Left ventricle myocardium inferior (tissue), 1 donor: Measurements from ENCODE around the gene WDFY4. TPM values are rescaled to one million over a fixed set of nuclear protein-coding genes. Genes with fewer than 3 reads are reported as not detected.

Experiments
- DNase-seq: peaks from one replicate; pipeline ENCODE4 v3.0.0-alpha.2; 2020
- H3K27ac ChIP-seq: fragments of 200-600 bp; replicated peaks from 2 replicates; pipeline ENCODE4 v1.8.0; 2021
- H3K27me3 ChIP-seq: fragments of 200-600 bp; 2 replicates; pipeline ENCODE4 v1.8.0; 2021; ENCODE audit warnings: low read depth
- H3K36me3 ChIP-seq: fragments of 200-600 bp; 2 replicates; pipeline ENCODE4 v1.8.0; 2021
- H3K4me1 ChIP-seq: fragments of 200-600 bp; 2 replicates; pipeline ENCODE4 v1.8.0; 2021
- H3K4me3 ChIP-seq: fragments of 200-600 bp; 2 replicates; pipeline ENCODE4 v1.8.0; 2021; ENCODE audit warnings: mild to moderate bottlenecking, moderate library complexity
- H3K9me3 ChIP-seq: fragments of 200-600 bp; replicated peaks from 2 replicates; pipeline ENCODE4 v1.8.0; 2021
- CTCF ChIP-seq: fragments of 200-600 bp; IDR thresholded peaks from 2 replicates; pipeline ENCODE4 v1.8.0; 2021; ENCODE audit warnings: antibody characterized with exemption, mild to moderate bottlenecking, borderline replicate concordance
- intact Hi-C: fragments of 100-400 bp; cut with micrococcal nuclease; formaldehyde crosslinking; loops from one replicate; pipeline ENCODE4 v1.11.0; 2022
- total RNA-seq: library from RNA; stranded (reverse); fragmentation: NEBNext Ultra II Directional; extraction: Animal tissue kit (Norgen Biotek cat#: 25700); gene quantifications from one replicate; pipeline ENCODE4 v1.2.1, GENCODE V29; 2021
- donor health status: DM: no; HTN: yes; CAD: no; lungs with severe emphysema.

WDFY4 gene
- total RNA-seq, 1 donor from 2014 or later: 1.5 TPM

GRCh38 chr10:48813825-48814224, 129.2 kb downstream of the WDFY4 start:
- DNase-seq: no peak
- no peak overlapping the region for H3K27ac ChIP-seq
- H3K4me1 ChIP-seq: peaks cover 20% of the 10 kb centered on the region
- no peaks in the 10 kb centered on the region for H3K36me3 ChIP-seq
- no peaks in the 10 kb centered on the region for H3K27me3 ChIP-seq
- no peak for TF ChIP-seq CTCF
- H3K4me3 ChIP-seq: no peak overlapping the region
- intact Hi-C loops: no loop called here
- H3K9me3 ChIP-seq: no peaks in the 10 kb centered on the region

- no peak for DNase-seq
- no peaks in the 10 kb centered on the region for H3K27me3 ChIP-seq
- no peaks in the 10 kb centered on the region for H3K36me3 ChIP-seq
- H3K4me3 ChIP-seq: no peak overlapping the region
- no peaks in the 10 kb centered on the region for H3K9me3 ChIP-seq
- no peak overlapping the region for H3K27ac ChIP-seq
- no peak for TF ChIP-seq CTCF
- H3K4me1 ChIP-seq: peaks cover 20% of the 10 kb centered on the region
- intact Hi-C loops: no loop called here
These were observed 130.3 kb downstream of the WDFY4 start for GRCh38 chr10:48814933-48815332.

DNA sequence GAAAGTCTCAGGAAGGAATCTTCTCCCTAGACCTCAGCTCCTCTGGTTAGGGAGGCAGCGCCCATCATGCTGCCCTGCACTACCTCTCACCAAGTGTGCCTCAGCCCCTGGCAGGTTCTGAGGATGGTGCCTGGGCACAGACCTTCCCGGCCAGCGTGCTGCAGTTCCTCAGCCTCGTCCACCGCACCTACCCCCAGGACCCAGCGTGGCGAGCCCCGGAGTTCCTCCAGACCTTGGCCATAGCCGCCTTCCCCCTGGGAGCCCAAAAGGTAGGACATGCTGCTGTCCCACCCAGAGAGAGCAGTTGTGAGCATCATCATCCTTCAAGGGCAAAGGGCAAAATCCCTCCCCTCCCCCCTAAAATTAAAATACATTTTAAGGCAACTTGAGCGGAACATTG, 132.5 kb downstream of the WDFY4 start:
- intact Hi-C loops: no loop called here
- no peak for TF ChIP-seq CTCF
- DNase-seq: no peak
- Histone ChIP-seq H3K4me1 (peaks cover 20% of the 10 kb centered on the region), H3K36me3 (no peaks in the 10 kb centered on the region), H3K27ac (no peak overlapping the region), H3K4me3 (no peak overlapping the region), H3K27me3 (no peaks in the 10 kb centered on the region), H3K9me3 (no peaks in the 10 kb centered on the region)

DNA sequence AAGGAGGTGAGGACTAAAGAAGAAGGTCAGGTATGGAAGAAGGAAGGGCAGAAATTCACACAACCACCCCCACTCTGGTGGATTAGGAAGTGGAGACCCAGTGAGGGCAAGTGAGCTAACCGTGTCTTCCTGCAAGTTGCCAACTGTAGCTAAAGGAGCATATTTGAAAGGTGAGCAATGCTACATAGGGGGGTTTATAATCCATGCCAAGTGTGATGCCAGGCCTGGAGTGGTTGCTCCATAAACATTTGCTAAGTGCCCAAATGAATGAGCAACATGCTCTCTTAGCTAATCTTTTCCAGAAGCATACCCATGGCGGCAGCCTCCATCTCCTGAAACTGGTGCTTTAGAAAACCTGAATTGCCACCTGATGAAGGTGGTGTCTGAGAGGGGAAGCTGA, 133.4 kb downstream of the WDFY4 start:
- intact Hi-C loops: no loop called here
- Histone ChIP-seq H3K9me3 (no peaks in the 10 kb centered on the region), H3K27me3 (no peaks in the 10 kb centered on the region), H3K27ac (no peak overlapping the region), H3K4me3 (no peak overlapping the region), H3K4me1 (peaks cover 14% of the 10 kb centered on the region), H3K36me3 (no peaks in the 10 kb centered on the region)
- DNase-seq: no peak
- TF ChIP-seq CTCF: no peak

DNA sequence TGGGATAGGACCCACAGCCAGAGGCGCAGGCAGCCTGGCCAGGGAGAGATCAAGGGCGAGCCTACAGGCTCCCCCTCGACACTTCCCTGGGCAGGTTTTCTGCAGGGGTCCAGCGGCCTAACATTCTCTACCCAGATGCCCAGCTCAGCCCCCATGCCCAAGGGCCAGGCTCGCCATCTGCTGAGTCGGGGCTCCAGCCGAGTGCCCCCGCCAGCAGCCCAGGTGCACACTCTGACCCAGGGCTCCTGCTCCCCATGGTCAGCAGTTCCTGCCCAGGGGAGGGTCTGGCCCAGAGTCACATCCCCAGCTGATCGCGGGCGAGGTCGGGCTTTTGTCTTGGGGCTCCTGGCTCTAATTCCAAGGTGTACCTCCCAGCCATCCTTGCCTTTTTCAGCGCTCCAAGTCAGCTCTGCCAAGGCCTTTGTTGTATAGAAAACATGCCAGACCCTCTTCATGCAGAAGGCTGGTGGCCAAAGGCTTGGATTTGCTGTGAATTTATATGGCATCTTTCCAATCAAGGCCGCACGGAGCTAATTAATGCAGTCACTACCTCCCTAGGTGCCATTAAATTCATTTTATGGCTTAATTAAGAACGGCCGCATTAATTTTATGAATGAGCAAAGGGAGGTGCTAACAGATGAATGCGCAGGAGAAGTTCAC, 134.3 kb downstream of the WDFY4 start:
- intact Hi-C loops: no loop called here
- no peaks in the 10 kb centered on the region for H3K36me3 ChIP-seq
- no peak overlapping the region for H3K4me3 ChIP-seq
- H3K9me3 ChIP-seq: no peaks in the 10 kb centered on the region
- TF ChIP-seq CTCF: no peak
- no peak overlapping the region for H3K27ac ChIP-seq
- peaks cover 5% of the 10 kb centered on the region for H3K4me1 ChIP-seq
- no peak for DNase-seq
- no peaks in the 10 kb centered on the region for H3K27me3 ChIP-seq
